Upper lobe of left lung (tissue), 6 donors: ENCODE data around the gene P2RX3. TPM values are rescaled to one million over a fixed set of nuclear protein-coding genes. Genes with fewer than 3 reads are reported as not detected.

Experiments used
- ATAC-seq, 2 donors: fragments of 200-7000 bp; cut with Tn5 transposase; one replicate each; pipeline ENCODE4 v1.9.1; 2022; ENCODE audit warnings: mild to moderate bottlenecking in 2 of 2, moderate library complexity in 2 of 2; ENCODE audit not compliant: low FRiP score in 2 of 2
- DNase-seq, 2 donors: peaks; one replicate each; pipeline ENCODE4 v3.0.0-alpha.2; 2019 to 2020
- H3K27ac ChIP-seq, 4 donors: fragments of 200-600 bp; sonication (generic); one replicate each; pipeline ENCODE4 v1.5.1; 2016 to 2019
- H3K27me3 ChIP-seq, 4 donors: fragments of 200-600 bp; sonication (generic); one replicate each; pipeline ENCODE4 v1.5.1; 2017 to 2019
- H3K36me3 ChIP-seq, 4 donors: fragments of 200-600 bp; sonication (generic); one replicate each; pipeline ENCODE4 v1.5.1; 2016 to 2019
- H3K4me1 ChIP-seq, 4 donors: fragments of 200-600 bp; sonication (generic); one replicate each; pipeline ENCODE4 v1.5.1; 2018 to 2019
- H3K4me3 ChIP-seq, 4 donors: fragments of 200-600 bp; sonication (generic); one replicate each; pipeline ENCODE4 v1.5.1; 2017 to 2019; ENCODE audit warnings: mild to moderate bottlenecking in 2 of 4, moderate library complexity in 1 of 4
- H3K9me3 ChIP-seq, 4 donors: fragments of 200-600 bp; sonication (generic); one replicate each; pipeline ENCODE4 v1.5.1; 2018 to 2019
- CTCF ChIP-seq, 6 experiments: fragments of 450-650 bp in 4 of 6; fragments of 200-600 bp in 2 of 6; sonication (generic) in 2 of 6; IDR thresholded peaks; one replicate each; pipeline ENCODE4 v1.5.1; 2016 to 2019; ENCODE audit warnings: antibody characterized with exemption in 6 of 6
- EP300 ChIP-seq, 4 donors: sonication (generic); formaldehyde crosslinking; IDR thresholded peaks; one replicate each; pipeline ENCODE4 v1.5.1; 2017; ENCODE audit warnings: antibody characterized with exemption in 4 of 4, control low read depth in 2 of 4
- POLR2A ChIP-seq, 4 donors: fragments of 450-650 bp; IDR thresholded peaks; one replicate each; pipeline ENCODE4 v1.5.1; 2016 to 2017; ENCODE audit warnings: antibody characterized with exemption in 4 of 4, mild to moderate bottlenecking in 2 of 4
- POLR2AphosphoS5 ChIP-seq, 2 donors: sonication (generic); formaldehyde crosslinking; IDR thresholded peaks; one replicate each; pipeline ENCODE4 v1.5.1; 2017; ENCODE audit warnings: antibody characterized with exemption in 2 of 2
- WGBS, 2 donors: methylation state at CpG; one replicate each; pipeline ENCODE4 v1.1.5; 2017 to 2018; 5-methylcytosine and 5-hydroxymethylcytosine counted together
- total RNA-seq, 6 donors: library from RNA; depleted of rRNA in 4 of 6; stranded (reverse); fragments of >200 nt in 4 of 6; gene quantifications; one replicate each; pipeline versions ENCODE4 v1.1.0 to v1.2.1, GENCODE V29; 2016 to 2021
- donor health status: DM: no; HTN: no; CAD: no; lungs with moderate emphysema.
- donor health status: DM: no; HTN: yes; CAD: no; lungs with severe emphysema.

P2RX3 gene
- total RNA-seq, 6 donors from 2014 or later, result not detected

DNA sequence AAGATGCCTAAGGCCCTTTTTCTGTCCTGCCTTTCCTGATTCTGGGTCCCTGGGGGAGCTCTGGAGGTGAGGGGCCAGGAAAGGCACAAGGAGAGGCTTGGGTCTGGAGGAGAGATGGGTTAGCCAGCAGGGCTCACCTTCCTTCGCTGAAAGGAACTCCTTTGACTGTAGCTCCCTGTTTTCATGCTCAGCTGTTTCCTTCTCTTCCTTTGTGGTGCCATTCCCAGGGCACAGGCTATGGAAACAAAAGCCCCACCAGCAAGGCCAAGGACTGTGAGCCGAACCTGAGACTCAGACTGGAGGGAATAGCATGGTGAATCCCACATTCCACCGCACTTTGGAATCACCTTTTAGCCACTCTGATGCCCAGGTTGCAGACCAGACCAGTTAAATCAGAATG lies 78.3 kb downstream of the P2RX3 start:
- H3K36me3 ChIP-seq, result peaks cover 35 to 95% (median 56%) of the 10 kb centered on the region in 4 donors
- WGBS, 2 donors, result 93 to 94% methylated on average over 3 of the region's 3 CpGs
- H3K27me3 ChIP-seq, result no peaks in the 10 kb centered on the region
- no peak overlapping the region for H3K4me3 ChIP-seq
- H3K9me3 ChIP-seq, result no peaks in the 10 kb centered on the region
- DNase-seq (no peak), ATAC-seq (no peak)
- no peak for TF ChIP-seq POLR2AphosphoS5 (IDR thresholded peaks at IDR 0.05)
- TF ChIP-seq CTCF (IDR thresholded peaks at IDR 0.05), result no peak
- TF ChIP-seq EP300 (IDR thresholded peaks at IDR 0.05), result no peak
- no peak for TF ChIP-seq POLR2A (IDR thresholded peaks at IDR 0.05)
- H3K4me1 ChIP-seq, result peaks cover 5 to 12% (median 12%) of the 10 kb centered on the region in 4 donors
- peak overlapping the region in 3 of 4 donors; percentile 6 to 33 (median 18) for H3K27ac ChIP-seq

- TF ChIP-seq CTCF (IDR thresholded peaks at IDR 0.05) (no peak), POLR2A (IDR thresholded peaks at IDR 0.05) (no peak), EP300 (IDR thresholded peaks at IDR 0.05) (no peak), POLR2AphosphoS5 (IDR thresholded peaks at IDR 0.05) (no peak)
- H3K36me3 ChIP-seq, result peaks cover 31 to 93% (median 56%) of the 10 kb centered on the region in 4 donors
- no peak for DNase-seq
- no peak overlapping the region for H3K4me3 ChIP-seq
- no peaks in the 10 kb centered on the region for H3K9me3 ChIP-seq
- WGBS, 2 donors, result 53 to 58% methylated on average over 4 of the region's 4 CpGs
- peak overlapping the region in 2 of 4 donors; percentile 6 to 30 for H3K27ac ChIP-seq
- no peaks in the 10 kb centered on the region for H3K27me3 ChIP-seq
- peaks cover 5 to 12% (median 12%) of the 10 kb centered on the region in 4 donors for H3K4me1 ChIP-seq
- ATAC-seq, result peak in 1 of 2 donors; percentile 31
These were observed 78.9 kb downstream of the P2RX3 start for GRCh38 chr11:57417056-57417455.

GRCh38 chr11:57418131-57418530 lies 80.0 kb downstream of the P2RX3 start:
- no peak overlapping the region for H3K27ac ChIP-seq
- peaks cover 31 to 85% (median 54%) of the 10 kb centered on the region in 4 donors for H3K36me3 ChIP-seq
- no peaks in the 10 kb centered on the region for H3K27me3 ChIP-seq
- peaks cover 5 to 15% (median 12%) of the 10 kb centered on the region in 4 donors for H3K4me1 ChIP-seq
- H3K4me3 ChIP-seq, result no peak overlapping the region
- TF ChIP-seq CTCF (IDR thresholded peaks at IDR 0.05) (no peak), POLR2AphosphoS5 (IDR thresholded peaks at IDR 0.05) (no peak), EP300 (IDR thresholded peaks at IDR 0.05) (no peak), POLR2A (IDR thresholded peaks at IDR 0.05) (no peak)
- no peaks in the 10 kb centered on the region for H3K9me3 ChIP-seq
- no peak for ATAC-seq
- no peak for DNase-seq

- Histone ChIP-seq H3K4me3 (no peak overlapping the region), H3K4me1 (peaks cover 9 to 24% (median 16%) of the 10 kb centered on the region in 4 donors), H3K9me3 (no peaks in the 10 kb centered on the region), H3K27me3 (no peaks in the 10 kb centered on the region), H3K27ac (peak overlapping the region in 1 of 4 donors; percentile 14), H3K36me3 (peaks cover 27 to 85% (median 46%) of the 10 kb centered on the region in 4 donors)
- ATAC-seq (no peak), DNase-seq (no peak)
- WGBS, 2 donors, result 79 to 81% methylated on average over 3 of the region's 3 CpGs
- TF ChIP-seq POLR2A (IDR thresholded peaks at IDR 0.05), result no peak
- no peak for TF ChIP-seq CTCF (IDR thresholded peaks at IDR 0.05)
- TF ChIP-seq EP300 (IDR thresholded peaks at IDR 0.05), result no peak
- no peak for TF ChIP-seq POLR2AphosphoS5 (IDR thresholded peaks at IDR 0.05)
These were observed 81.0 kb downstream of the P2RX3 start for GRCh38 chr11:57419146-57419545.

GRCh38 chr11:57421066-57421465 lies 82.9 kb downstream of the P2RX3 start:
- 95 to 97% methylated on average over 3 to 4 of the region's 4 CpGs for WGBS, 2 donors
- H3K36me3 ChIP-seq, result peaks cover 13 to 72% (median 33%) of the 10 kb centered on the region in 4 donors
- DNase-seq (no peak), ATAC-seq (no peak)
- H3K4me3 ChIP-seq, result no peak overlapping the region
- no peaks in the 10 kb centered on the region for H3K27me3 ChIP-seq
- TF ChIP-seq POLR2AphosphoS5 (IDR thresholded peaks at IDR 0.05), result no peak
- no peak overlapping the region for H3K27ac ChIP-seq
- peaks cover 28 to 42% (median 35%) of the 10 kb centered on the region in 4 donors for H3K4me1 ChIP-seq
- no peaks in the 10 kb centered on the region for H3K9me3 ChIP-seq
